Thyroid gland (tissue), 4 donors: ENCODE data around the gene ZNF385B.

Source experiments
- POLR2A ChIP-seq, 2 donors: fragments of 450-650 bp; IDR thresholded peaks; one replicate each; pipeline ENCODE4 v1.6.1; 2017; ENCODE audit warnings: antibody characterized with exemption in 2 of 2, mild to moderate bottlenecking in 2 of 2, moderate library complexity in 1 of 2
- TF ChIP-seq, protein P1 (sequence below), 6 experiments: fragments of 200-600 bp in 3 of 6; fragments of 450-650 bp in 3 of 6; sonication (generic) in 3 of 6; IDR thresholded peaks; one replicate each; pipeline ENCODE4 v1.5.1; 2016 to 2019; ENCODE audit warnings: antibody characterized with exemption in 6 of 6, mild to moderate bottlenecking in 2 of 6, inconsistent platforms in 1 of 6, moderate library complexity in 1 of 6

GRCh38 chr2:179837408-179837807 is 24.0 kb downstream of the ZNF385B start:
- TF ChIP-seq, protein P1, sequence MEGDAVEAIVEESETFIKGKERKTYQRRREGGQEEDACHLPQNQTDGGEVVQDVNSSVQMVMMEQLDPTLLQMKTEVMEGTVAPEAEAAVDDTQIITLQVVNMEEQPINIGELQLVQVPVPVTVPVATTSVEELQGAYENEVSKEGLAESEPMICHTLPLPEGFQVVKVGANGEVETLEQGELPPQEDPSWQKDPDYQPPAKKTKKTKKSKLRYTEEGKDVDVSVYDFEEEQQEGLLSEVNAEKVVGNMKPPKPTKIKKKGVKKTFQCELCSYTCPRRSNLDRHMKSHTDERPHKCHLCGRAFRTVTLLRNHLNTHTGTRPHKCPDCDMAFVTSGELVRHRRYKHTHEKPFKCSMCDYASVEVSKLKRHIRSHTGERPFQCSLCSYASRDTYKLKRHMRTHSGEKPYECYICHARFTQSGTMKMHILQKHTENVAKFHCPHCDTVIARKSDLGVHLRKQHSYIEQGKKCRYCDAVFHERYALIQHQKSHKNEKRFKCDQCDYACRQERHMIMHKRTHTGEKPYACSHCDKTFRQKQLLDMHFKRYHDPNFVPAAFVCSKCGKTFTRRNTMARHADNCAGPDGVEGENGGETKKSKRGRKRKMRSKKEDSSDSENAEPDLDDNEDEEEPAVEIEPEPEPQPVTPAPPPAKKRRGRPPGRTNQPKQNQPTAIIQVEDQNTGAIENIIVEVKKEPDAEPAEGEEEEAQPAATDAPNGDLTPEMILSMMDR (IDR thresholded peaks at IDR 0.05), result no peak
- no peak for TF ChIP-seq POLR2A (IDR thresholded peaks at IDR 0.05)
